ENCODE data around the gene SLC37A1.

The SLC37A1 gene

GRCh38 chr21:42581336-42581992 lies 67.8 kb downstream of the SLC37A1 start:
- H3K9ac ChIP-seq, result no peak overlapping the region
- no peak overlapping the region for H3K4me3 ChIP-seq (ENCODE audit: low read depth, low read length)
- H3K9me3 ChIP-seq (ENCODE audit: control insufficient read depth, low read length), result no peaks in the 10 kb centered on the region
- H2AFZ ChIP-seq, result no peak overlapping the region
- no peaks in the 10 kb centered on the region for H3K36me3 ChIP-seq (ENCODE audit: control insufficient read depth, insufficient read depth, low read length)
- H3K27me3 ChIP-seq (ENCODE audit: control insufficient read depth, insufficient read depth, low read length), result no peaks in the 10 kb centered on the region
- H3K79me2 ChIP-seq, result no peaks in the 10 kb centered on the region
- no peak overlapping the region for H3K4me2 ChIP-seq (ENCODE audit: low read length)
- TF ChIP-seq CTCF (IDR thresholded peaks at IDR 0.05), result no peak
- H3K27ac ChIP-seq, result no peak overlapping the region
- peaks cover 6% of the 10 kb centered on the region for H3K4me1 ChIP-seq

- Histone ChIP-seq H3K36me3 (ENCODE audit: control insufficient read depth, insufficient read depth, low read length) (no peaks in the 10 kb centered on the region), H3K27ac (no peak overlapping the region), H3K79me2 (no peaks in the 10 kb centered on the region), H3K9ac (no peak overlapping the region), H3K4me2 (ENCODE audit: low read length) (no peak overlapping the region), H3K9me3 (ENCODE audit: control insufficient read depth, low read length) (no peaks in the 10 kb centered on the region), H3K4me3 (ENCODE audit: low read depth, low read length) (no peak overlapping the region), H3K4me1 (peaks cover 6% of the 10 kb centered on the region), H2AFZ (no peak overlapping the region), H3K27me3 (ENCODE audit: control insufficient read depth, insufficient read depth, low read length) (no peaks in the 10 kb centered on the region)
- TF ChIP-seq CTCF (IDR thresholded peaks at IDR 0.05), result no peak
These were observed 68.5 kb downstream of the SLC37A1 start for GRCh38 chr21:42581993-42582786.

DNA sequence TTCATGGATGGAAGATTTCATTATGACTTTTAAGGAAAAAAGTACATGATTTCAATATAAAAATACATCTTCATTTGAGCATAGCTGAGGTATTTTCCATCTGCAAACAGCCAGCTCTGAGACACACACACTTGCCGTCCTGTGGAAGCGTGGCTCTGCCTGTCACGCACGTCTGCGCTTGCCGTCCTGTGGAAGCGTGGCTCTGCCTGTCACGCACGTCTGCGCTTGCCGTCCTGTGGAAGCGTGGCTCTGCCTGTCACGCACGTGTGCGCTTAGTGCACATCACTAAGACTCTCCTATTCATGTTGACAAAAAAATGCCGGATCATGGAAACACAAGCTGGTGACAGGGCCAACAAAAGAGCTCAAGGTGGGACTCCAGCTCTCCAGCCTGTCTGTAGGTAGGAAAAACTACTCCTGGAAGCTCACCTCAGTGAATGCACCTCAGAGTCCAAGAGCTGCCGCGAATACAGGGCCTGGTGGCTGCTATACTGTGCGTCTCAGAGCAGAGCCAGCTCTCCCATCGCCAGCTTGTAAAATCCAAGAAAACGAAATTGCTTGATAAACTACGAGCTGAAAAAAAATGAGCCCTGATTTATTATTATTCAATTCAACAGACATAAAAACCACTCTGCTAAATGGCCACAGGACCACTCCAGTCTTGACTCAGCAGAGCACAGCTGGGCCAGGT lies 69.3 kb downstream of the SLC37A1 start:
- no peak for TF ChIP-seq CTCF (IDR thresholded peaks at IDR 0.05)
- H3K4me2 ChIP-seq (ENCODE audit: low read length), result no peak overlapping the region
- H3K79me2 ChIP-seq, result no peaks in the 10 kb centered on the region
- H3K36me3 ChIP-seq (ENCODE audit: control insufficient read depth, insufficient read depth, low read length), result no peaks in the 10 kb centered on the region
- H3K4me1 ChIP-seq, result peaks cover 6% of the 10 kb centered on the region
- no peak overlapping the region for H3K27ac ChIP-seq
- H2AFZ ChIP-seq, result no peak overlapping the region
- no peaks in the 10 kb centered on the region for H3K27me3 ChIP-seq (ENCODE audit: control insufficient read depth, insufficient read depth, low read length)
- H3K9ac ChIP-seq, result no peak overlapping the region
- no peak overlapping the region for H3K4me3 ChIP-seq (ENCODE audit: low read depth, low read length)
- H3K9me3 ChIP-seq (ENCODE audit: control insufficient read depth, low read length), result no peaks in the 10 kb centered on the region

DNA sequence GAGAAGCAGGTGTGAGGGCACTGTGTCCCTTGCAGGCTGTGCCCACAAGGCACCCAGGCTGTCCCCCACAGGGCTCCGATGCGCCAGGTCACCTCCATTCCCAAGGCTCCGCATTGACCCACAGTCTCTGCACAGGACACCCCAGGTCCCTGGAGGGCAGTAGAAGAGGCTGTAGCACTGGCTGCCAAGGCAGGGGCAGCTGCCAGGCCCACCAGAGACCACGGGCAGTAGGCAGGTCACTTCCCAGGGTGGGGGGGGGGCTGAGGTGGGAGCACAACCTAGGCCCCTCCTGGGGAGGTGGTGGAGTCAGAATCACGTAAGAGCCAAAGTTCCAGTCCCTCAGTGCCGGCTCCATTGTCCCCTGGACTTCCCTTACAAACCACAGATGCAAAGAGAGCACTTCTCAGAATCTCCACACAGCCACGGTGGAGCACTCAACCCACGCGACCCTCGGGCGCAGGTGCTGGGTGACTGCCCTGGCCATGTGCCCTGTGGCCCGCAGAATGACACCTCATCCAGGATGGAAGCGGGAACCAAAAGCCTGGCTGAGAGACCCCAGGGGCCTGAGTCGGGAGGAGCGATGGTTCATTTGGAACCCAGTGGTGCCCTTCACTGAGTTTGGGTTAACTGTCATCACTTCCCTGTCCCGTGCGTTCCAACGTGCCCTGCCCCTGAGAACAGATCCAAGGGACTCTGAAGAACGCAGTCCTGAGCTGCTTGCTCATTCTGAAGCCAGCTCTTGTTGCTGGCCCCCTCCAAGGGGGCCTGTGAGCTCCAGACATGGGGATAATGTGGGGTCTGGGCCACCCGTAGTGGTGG lies 70.0 kb downstream of the SLC37A1 start:
- H3K9ac ChIP-seq, result no peak overlapping the region
- no peaks in the 10 kb centered on the region for H3K79me2 ChIP-seq
- TF ChIP-seq CTCF (IDR thresholded peaks at IDR 0.05), result no peak
- H3K4me3 ChIP-seq (ENCODE audit: low read depth, low read length), result no peak overlapping the region
- H2AFZ ChIP-seq, result no peak overlapping the region
- no peaks in the 10 kb centered on the region for H3K36me3 ChIP-seq (ENCODE audit: control insufficient read depth, insufficient read depth, low read length)
- H3K4me1 ChIP-seq, result peaks cover under 1% of the 10 kb centered on the region
- H3K27me3 ChIP-seq (ENCODE audit: control insufficient read depth, insufficient read depth, low read length), result no peaks in the 10 kb centered on the region
- no peaks in the 10 kb centered on the region for H3K9me3 ChIP-seq (ENCODE audit: control insufficient read depth, low read length)
- no peak overlapping the region for H3K4me2 ChIP-seq (ENCODE audit: low read length)
- H3K27ac ChIP-seq, result no peak overlapping the region
